ENCODE measurements around the gene NPFFR1.

- TF ChIP-seq, protein P1, sequence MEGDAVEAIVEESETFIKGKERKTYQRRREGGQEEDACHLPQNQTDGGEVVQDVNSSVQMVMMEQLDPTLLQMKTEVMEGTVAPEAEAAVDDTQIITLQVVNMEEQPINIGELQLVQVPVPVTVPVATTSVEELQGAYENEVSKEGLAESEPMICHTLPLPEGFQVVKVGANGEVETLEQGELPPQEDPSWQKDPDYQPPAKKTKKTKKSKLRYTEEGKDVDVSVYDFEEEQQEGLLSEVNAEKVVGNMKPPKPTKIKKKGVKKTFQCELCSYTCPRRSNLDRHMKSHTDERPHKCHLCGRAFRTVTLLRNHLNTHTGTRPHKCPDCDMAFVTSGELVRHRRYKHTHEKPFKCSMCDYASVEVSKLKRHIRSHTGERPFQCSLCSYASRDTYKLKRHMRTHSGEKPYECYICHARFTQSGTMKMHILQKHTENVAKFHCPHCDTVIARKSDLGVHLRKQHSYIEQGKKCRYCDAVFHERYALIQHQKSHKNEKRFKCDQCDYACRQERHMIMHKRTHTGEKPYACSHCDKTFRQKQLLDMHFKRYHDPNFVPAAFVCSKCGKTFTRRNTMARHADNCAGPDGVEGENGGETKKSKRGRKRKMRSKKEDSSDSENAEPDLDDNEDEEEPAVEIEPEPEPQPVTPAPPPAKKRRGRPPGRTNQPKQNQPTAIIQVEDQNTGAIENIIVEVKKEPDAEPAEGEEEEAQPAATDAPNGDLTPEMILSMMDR (IDR thresholded peaks at IDR 0.05) = no peak
- TF ChIP-seq POLR2A (IDR thresholded peaks at IDR 0.05) = no peak
- no peak for TF ChIP-seq POLR2AphosphoS5 (IDR thresholded peaks at IDR 0.05)
These were observed 14.1 kb downstream of the NPFFR1 start for GRCh38 chr10:70269741-70270140.
